Lower lobe of right lung (tissue), 2 donors: ENCODE results near the gene ASMT. TPM values are rescaled to one million over a fixed set of nuclear protein-coding genes. Genes with fewer than 3 reads are reported as not detected.
"Not testable (repeated sequence)": the region's sequence is repeated elsewhere in the genome, so short reads cannot be mapped to it uniquely, and the experiment has no call there.

Source experiments
- ATAC-seq, 2 donors: fragments of 200-7000 bp; cut with Tn5 transposase; one replicate each; pipeline ENCODE4 v1.9.1; 2020 to 2022; ENCODE audit warnings: mild to moderate bottlenecking in 2 of 2, moderate library complexity in 2 of 2
- DNase-seq: peaks from one replicate; pipeline ENCODE4 v3.0.0-alpha.2; 2020
- H3K27ac ChIP-seq: fragments of 200-600 bp; one replicate; pipeline ENCODE4 v1.8.0; 2022
- H3K27me3 ChIP-seq: fragments of 200-600 bp; one replicate; pipeline ENCODE4 v1.8.0; 2022; ENCODE audit warnings: low read depth
- H3K36me3 ChIP-seq: fragments of 200-600 bp; one replicate; pipeline ENCODE4 v1.8.0; 2022; ENCODE audit warnings: mild to moderate bottlenecking
- H3K4me1 ChIP-seq: fragments of 200-600 bp; one replicate; pipeline ENCODE4 v1.8.0; 2022
- H3K4me3 ChIP-seq: fragments of 200-600 bp; one replicate; pipeline ENCODE4 v1.8.0; 2022; ENCODE audit warnings: mild to moderate bottlenecking
- H3K9me3 ChIP-seq: fragments of 200-600 bp; one replicate; pipeline ENCODE4 v1.8.0; 2022
- intact Hi-C: fragments of 100-400 bp; cut with DNase I; formaldehyde crosslinking; loops from one replicate; pipeline ENCODE4 v1.11.0; 2022
- long read RNA-seq: library from polyadenylated mRNA; unstranded; transcript quantifications from one replicate; pipeline ENCODE4 v2.0.0, GENCODE V29; 2021
- total RNA-seq: library from RNA; stranded (reverse); fragmentation: NEBNext Ultra II Directional; extraction: Animal tissue kit (Norgen Biotek cat#: 25700); gene quantifications from one replicate; pipeline ENCODE4 v1.2.1, GENCODE V29; 2021
- TF ChIP-seq, protein P1 (sequence below): fragments of 200-600 bp; IDR thresholded peaks from one replicate; pipeline ENCODE4 v1.8.0; 2022; ENCODE audit warnings: antibody characterized with exemption, mild to moderate bottlenecking
- donor health status: DM: no; HTN: yes; CAD: no; lungs with severe emphysema.

ASMT gene, protein sequence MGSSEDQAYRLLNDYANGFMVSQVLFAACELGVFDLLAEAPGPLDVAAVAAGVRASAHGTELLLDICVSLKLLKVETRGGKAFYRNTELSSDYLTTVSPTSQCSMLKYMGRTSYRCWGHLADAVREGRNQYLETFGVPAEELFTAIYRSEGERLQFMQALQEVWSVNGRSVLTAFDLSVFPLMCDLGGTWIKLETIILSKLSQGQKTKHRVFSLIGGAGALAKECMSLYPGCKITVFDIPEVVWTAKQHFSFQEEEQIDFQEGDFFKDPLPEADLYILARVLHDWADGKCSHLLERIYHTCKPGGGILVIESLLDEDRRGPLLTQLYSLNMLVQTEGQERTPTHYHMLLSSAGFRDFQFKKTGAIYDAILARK
- total RNA-seq = not detected
- long read RNA-seq = 0 reads

DNA sequence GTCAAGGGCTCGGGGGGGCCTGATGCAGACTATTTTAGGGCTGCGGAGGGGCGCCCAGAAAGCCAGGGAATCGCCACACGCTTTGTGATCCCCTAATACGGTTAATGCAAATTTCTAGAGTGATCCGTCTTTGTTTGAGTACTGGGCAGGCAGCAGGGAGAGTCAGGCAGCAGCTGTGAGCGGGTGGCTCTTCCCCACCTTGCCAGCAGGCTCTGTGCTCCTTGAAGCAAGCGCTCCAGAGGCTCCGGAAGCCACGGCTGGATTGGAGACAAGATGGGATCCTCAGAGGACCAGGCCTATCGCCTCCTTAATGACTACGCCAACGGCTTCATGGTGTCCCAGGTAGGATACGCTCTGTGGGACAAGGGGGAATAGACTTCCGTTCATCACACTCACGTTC, at the start of gene ASMT:
Gene ASMT, plus strand, starts transcription at position 133 of the 400 bp plus-strand sequence. Its CDS starts 141 bp downstream, at position 274.
- DNase-seq (no peak), ATAC-seq (no peak)
- intact Hi-C loops = no loop called here
- Histone ChIP-seq H3K4me3 (no peak within 1 kb of the TSS), H3K27ac (no peak within 1 kb of the TSS), H3K27me3 (no peaks in the 10 kb centered on the region), H3K9me3 (no peaks in the 10 kb centered on the region), H3K36me3 (no peaks in the 10 kb centered on the region), H3K4me1 (no peaks in the 10 kb centered on the region)
- TF ChIP-seq, protein P1, sequence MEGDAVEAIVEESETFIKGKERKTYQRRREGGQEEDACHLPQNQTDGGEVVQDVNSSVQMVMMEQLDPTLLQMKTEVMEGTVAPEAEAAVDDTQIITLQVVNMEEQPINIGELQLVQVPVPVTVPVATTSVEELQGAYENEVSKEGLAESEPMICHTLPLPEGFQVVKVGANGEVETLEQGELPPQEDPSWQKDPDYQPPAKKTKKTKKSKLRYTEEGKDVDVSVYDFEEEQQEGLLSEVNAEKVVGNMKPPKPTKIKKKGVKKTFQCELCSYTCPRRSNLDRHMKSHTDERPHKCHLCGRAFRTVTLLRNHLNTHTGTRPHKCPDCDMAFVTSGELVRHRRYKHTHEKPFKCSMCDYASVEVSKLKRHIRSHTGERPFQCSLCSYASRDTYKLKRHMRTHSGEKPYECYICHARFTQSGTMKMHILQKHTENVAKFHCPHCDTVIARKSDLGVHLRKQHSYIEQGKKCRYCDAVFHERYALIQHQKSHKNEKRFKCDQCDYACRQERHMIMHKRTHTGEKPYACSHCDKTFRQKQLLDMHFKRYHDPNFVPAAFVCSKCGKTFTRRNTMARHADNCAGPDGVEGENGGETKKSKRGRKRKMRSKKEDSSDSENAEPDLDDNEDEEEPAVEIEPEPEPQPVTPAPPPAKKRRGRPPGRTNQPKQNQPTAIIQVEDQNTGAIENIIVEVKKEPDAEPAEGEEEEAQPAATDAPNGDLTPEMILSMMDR = no peak

DNA sequence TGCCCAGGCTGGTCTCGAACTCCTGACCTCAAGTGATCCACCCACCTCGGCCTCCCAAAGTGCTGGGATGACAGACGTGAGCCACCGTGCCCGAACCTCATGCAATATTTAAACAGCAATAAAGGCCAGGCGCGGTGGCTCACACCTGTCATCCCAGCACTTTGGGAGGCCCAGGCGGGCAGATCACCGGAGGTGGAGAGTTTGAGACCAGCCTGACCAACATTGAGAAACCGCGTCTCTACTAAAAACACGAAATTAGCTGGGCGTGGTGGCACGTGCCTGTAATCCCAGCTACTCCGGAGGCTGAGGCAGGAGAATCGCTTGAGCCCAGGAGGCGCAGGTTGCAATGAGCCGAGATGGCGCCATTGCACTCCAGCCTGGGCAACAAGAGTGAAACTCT, 40.7 kb upstream of the ASMT start:
- H3K36me3 ChIP-seq, H3K27me3 ChIP-seq, ATAC-seq, H3K9me3 ChIP-seq, H3K4me3 ChIP-seq, DNase-seq, H3K27ac ChIP-seq, intact Hi-C loops, H3K4me1 ChIP-seq: not testable (repeated sequence)

DNA sequence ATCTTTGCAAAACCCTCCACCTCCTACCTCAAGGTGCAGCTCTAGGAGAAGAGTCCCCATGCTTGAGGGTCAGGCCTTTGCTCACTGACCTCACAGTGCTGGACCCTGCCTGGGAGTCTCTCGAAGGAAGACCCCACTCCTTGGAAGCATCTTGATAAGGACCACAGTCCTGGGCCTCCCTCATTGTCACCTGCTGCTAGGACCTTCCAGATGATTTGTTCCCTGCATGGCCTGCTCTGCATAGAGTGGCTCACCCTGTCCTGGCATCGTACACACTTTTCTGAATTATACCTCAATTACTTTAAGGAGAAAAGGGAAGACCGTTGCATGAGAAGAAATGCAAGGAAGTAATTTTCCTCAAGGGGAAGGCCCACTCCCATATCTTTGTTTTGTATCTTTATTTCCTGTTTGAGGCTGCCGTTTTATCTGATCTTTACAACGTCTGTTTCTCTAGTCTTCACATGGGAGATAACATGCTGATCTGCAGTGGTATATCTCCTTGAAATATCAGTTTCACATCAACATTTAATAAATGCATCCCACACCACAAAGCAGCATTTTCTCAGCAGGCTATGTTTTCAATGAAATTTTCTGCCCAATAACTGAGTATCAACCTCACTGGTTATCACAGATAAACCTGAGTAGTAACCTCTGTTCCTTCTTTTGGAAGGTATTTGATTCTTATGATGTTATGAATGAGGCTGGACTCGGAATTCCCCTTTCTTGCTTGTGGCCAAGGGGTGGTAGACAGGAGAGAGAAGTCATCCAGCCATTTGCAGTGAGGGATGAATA, 38.5 kb upstream of the ASMT start:
- H3K27me3 ChIP-seq = no peaks in the 10 kb centered on the region
- H3K36me3 ChIP-seq = no peaks in the 10 kb centered on the region
- intact Hi-C loops = no loop called here
- H3K27ac ChIP-seq = no peak overlapping the region
- no peak overlapping the region for H3K4me3 ChIP-seq
- DNase-seq = no peak
- no peaks in the 10 kb centered on the region for H3K4me1 ChIP-seq
- no peaks in the 10 kb centered on the region for H3K9me3 ChIP-seq
- no peak for ATAC-seq
- TF ChIP-seq, protein P1 = no peak

DNA sequence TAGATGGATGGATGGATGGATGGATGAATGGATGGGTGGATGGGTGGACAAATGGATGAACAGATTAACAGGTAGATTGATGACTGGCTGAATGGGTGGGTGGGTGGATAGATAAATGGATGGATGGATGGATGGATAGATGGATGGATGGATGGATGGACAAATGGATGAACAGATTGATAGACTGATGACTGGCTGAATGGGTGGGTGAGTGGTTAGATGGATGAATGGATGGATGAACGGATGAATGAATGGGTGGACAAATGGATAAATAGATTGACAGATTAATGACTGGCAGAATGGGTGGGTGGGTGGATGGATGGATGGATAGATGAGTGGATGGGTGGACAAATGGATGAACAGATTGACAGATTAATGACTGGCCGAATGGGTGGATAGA, 37.0 kb upstream of the ASMT start:
- no peaks in the 10 kb centered on the region for H3K27me3 ChIP-seq
- H3K9me3 ChIP-seq = no peaks in the 10 kb centered on the region
- no peak overlapping the region for H3K4me3 ChIP-seq
- H3K36me3 ChIP-seq = no peaks in the 10 kb centered on the region
- intact Hi-C loops = no loop called here
- TF ChIP-seq, protein P1 = no peak
- no peaks in the 10 kb centered on the region for H3K4me1 ChIP-seq
- H3K27ac ChIP-seq = no peak overlapping the region
- no peak for DNase-seq
- ATAC-seq = no peak

DNA sequence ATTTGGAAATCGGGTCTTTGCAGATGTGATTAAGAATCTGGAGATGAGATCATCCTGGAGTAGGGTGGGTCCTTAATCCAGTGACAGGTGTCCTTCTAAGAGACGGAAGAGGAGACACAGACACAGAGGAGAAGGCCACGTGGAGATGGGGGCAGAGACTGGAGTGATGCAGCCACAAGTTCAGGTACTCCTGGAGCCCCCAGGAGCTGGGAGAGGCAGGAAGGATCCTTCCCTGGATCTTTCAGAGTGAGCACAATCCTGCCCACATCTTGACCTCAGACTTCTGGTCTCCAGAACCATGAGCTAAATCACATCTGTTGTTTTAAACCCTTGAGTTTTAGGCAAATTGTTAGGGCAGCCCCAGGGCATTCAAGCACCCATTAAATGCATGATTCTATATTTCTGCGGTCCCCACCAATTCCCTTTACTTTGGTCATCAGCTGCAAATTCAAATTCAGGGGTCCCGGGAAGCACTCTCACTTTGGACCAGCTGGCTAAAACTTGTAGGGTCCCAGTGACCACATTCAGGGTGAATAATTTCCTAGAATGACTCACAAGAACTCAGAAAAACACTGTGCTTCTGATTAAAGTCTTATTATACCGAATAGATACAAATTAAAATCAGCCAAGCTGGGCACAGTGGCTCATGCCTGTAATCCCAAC, 36.2 kb upstream of the ASMT start:
- Histone ChIP-seq H3K9me3 (no peaks in the 10 kb centered on the region), H3K36me3 (no peaks in the 10 kb centered on the region), H3K27me3 (no peaks in the 10 kb centered on the region), H3K27ac (no peak overlapping the region), H3K4me1 (no peaks in the 10 kb centered on the region), H3K4me3 (no peak overlapping the region)
- TF ChIP-seq, protein P1 = no peak
- intact Hi-C loops = no loop called here
- DNase-seq (no peak), ATAC-seq (no peak)
